IMR-90 (cell line): ENCODE data around the gene TUB. TPM values are rescaled to one million over a fixed set of nuclear protein-coding genes. Genes with fewer than 3 reads are reported as not detected.

Experiments used
- ATAC-seq: fragments of 200-7000 bp; cut with Tn5 transposase; 2 replicates; pipeline ENCODE4 v1.9.1; 2020; ENCODE audit warnings: low read depth, mild to moderate bottlenecking, moderate library complexity
- BruUV-seq: library from RNA; stranded (reverse); fragments of 400-500 nt; replicated peaks from 2 replicates; lab custom pipeline; 2021; lab: Mats Ljungman, UMichigan
- CTCF ChIA-PET: fragments of 300-600 bp; formaldehyde crosslinking; extraction: SDS; loops from one replicate; lab custom pipeline; 2021; ENCODE audit warnings: antibody characterized with exemption; lab: Yijun Ruan, JAX
- POLR2A ChIA-PET: fragments of 300-600 bp; sonication (Branson Sonifier 250); formaldehyde crosslinking; loops from one replicate; lab custom pipeline; 2022; ENCODE audit warnings: antibody characterized with exemption; ENCODE audit not compliant: unreplicated experiment; lab: Charles Lee
- DNase-seq: peaks from one replicate; pipeline ENCODE4 v3.0.0; 2013
- H2AFZ ChIP-seq: replicated peaks from 2 replicates; pipeline ENCODE3; 2013; ENCODE audit warnings: low read length, mild to moderate bottlenecking; ENCODE audit not compliant: poor library complexity
- H2AK5ac ChIP-seq: 2 replicates; pipeline ENCODE4 v1.6.1; 2013; ENCODE audit warnings: low read depth, low read length, inconsistent platforms
- H2AK9ac ChIP-seq: replicated peaks from 2 replicates; pipeline ENCODE3; 2013; ENCODE audit warnings: mild to moderate bottlenecking, low read depth, low read length, moderate library complexity; ENCODE audit not compliant: poor library complexity
- H2BK120ac ChIP-seq: 2 replicates; pipeline ENCODE4 v1.6.1; 2013; ENCODE audit warnings: low read depth, low read length, inconsistent platforms
- H2BK15ac ChIP-seq: 3 replicates; pipeline ENCODE4 v1.6.1; 2013; ENCODE audit warnings: low read depth, low read length, inconsistent platforms
- H2BK20ac ChIP-seq: 2 replicates; pipeline ENCODE4 v1.6.1; 2013; ENCODE audit warnings: low read depth, mild to moderate bottlenecking, inconsistent platforms, low read length, moderate library complexity
- H2BK5ac ChIP-seq: 2 replicates; pipeline ENCODE4 v1.6.1; 2013; ENCODE audit warnings: mild to moderate bottlenecking, low read depth, low read length, inconsistent platforms; ENCODE audit not compliant: poor library complexity, severe bottlenecking
- H3K14ac ChIP-seq: replicated peaks from 2 replicates; pipeline ENCODE4 v1.6.1; 2013; ENCODE audit warnings: low read depth, low read length, inconsistent platforms
- H3K18ac ChIP-seq: 2 replicates; pipeline ENCODE4 v1.6.1; 2013; ENCODE audit warnings: low read depth, low read length, control low read depth
- H3K23ac ChIP-seq: 2 replicates; pipeline ENCODE4 v1.6.1; 2013; ENCODE audit warnings: low read depth, low read length, inconsistent platforms
- H3K27ac ChIP-seq: 2 replicates; pipeline ENCODE4 v1.5.1; 2013; ENCODE audit warnings: mild to moderate bottlenecking, control low read depth, low read length; ENCODE audit not compliant: insufficient read depth
- H3K27me3 ChIP-seq: 2 replicates; pipeline ENCODE4 v1.6.1; 2013; ENCODE audit warnings: low read length; ENCODE audit not compliant: control insufficient read depth, insufficient read depth
- H3K36me3 ChIP-seq: 2 replicates; pipeline ENCODE4 v1.6.1; 2013; ENCODE audit warnings: low read length, mixed read lengths; ENCODE audit not compliant: control insufficient read depth, insufficient read depth
- H3K4ac ChIP-seq: 2 replicates; pipeline ENCODE4 v1.6.1; 2013; ENCODE audit warnings: low read depth, low read length, inconsistent platforms
- H3K4me1 ChIP-seq: 2 replicates; pipeline ENCODE4 v1.6.1; 2013; ENCODE audit warnings: low read length, mixed read lengths; ENCODE audit not compliant: control insufficient read depth, insufficient read depth
- H3K4me2 ChIP-seq: 2 replicates; pipeline ENCODE4 v1.6.1; 2013; ENCODE audit warnings: low read depth, mild to moderate bottlenecking, control low read depth, low read length, moderate library complexity
- H3K4me3 ChIP-seq: 2 replicates; pipeline ENCODE4 v1.5.1; 2013; ENCODE audit warnings: low read depth, mild to moderate bottlenecking, control low read depth, low read length, moderate library complexity; ENCODE audit not compliant: insufficient read depth
- H3K56ac ChIP-seq: 2 replicates; pipeline ENCODE4 v1.6.1; 2013; ENCODE audit warnings: low read length, inconsistent platforms; ENCODE audit not compliant: insufficient read depth; ENCODE audit errors: extremely low read depth
- H3K79me1 ChIP-seq, 2 experiments: 2 replicates each; pipeline ENCODE4 v1.6.1; 2013; ENCODE audit warnings: low read length in 2 of 2, inconsistent platforms in 1 of 2, low read depth in 1 of 2
- H3K9ac ChIP-seq: 2 replicates; pipeline ENCODE4 v1.6.1; 2013; ENCODE audit warnings: low read depth, low read length, control low read depth
- H3K9me1 ChIP-seq: 2 replicates; pipeline ENCODE4 v1.6.1; 2013; ENCODE audit warnings: low read length, inconsistent platforms; ENCODE audit not compliant: insufficient read depth
- H3K9me3 ChIP-seq: 2 replicates; pipeline ENCODE4 v1.6.1; 2013; ENCODE audit warnings: low read length; ENCODE audit not compliant: control insufficient read depth, insufficient read depth
- H4K20me1 ChIP-seq: 2 replicates; pipeline ENCODE4 v1.6.1; 2013; ENCODE audit warnings: low read length, inconsistent platforms; ENCODE audit not compliant: insufficient read depth
- H4K5ac ChIP-seq: 2 replicates; pipeline ENCODE4 v1.6.1; 2013; ENCODE audit warnings: mild to moderate bottlenecking, low read depth, low read length, control low read depth
- H4K8ac ChIP-seq, 2 experiments: 2 replicates each; pipeline ENCODE4 v1.6.1; 2013; ENCODE audit warnings: low read depth in 2 of 2, low read length in 2 of 2, control low read depth in 1 of 2, inconsistent platforms in 1 of 2
- H4K91ac ChIP-seq: 2 replicates; pipeline ENCODE4 v1.6.1; 2013; ENCODE audit warnings: low read depth, low read length, inconsistent platforms; ENCODE audit not compliant: insufficient read depth
- BHLHE40 ChIP-seq: fragments of 150-350 bp; IDR thresholded peaks from 2 replicates; pipeline ENCODE4 v1.6.1; 2016; ENCODE audit warnings: mild to moderate bottlenecking, low read depth, low read length
- CEBPB ChIP-seq: IDR thresholded peaks from 2 replicates; pipeline ENCODE4 v1.6.1; 2012; ENCODE audit warnings: low read depth, low read length, improper control_type of control experiment
- CHD1 ChIP-seq: IDR thresholded peaks from 2 replicates; pipeline ENCODE4 v1.6.1; 2012; ENCODE audit warnings: low read depth, low read length, improper control_type of control experiment
- FOS ChIP-seq: fragments of 150-350 bp; IDR thresholded peaks from 2 replicates; pipeline ENCODE4 v1.6.1; 2016; ENCODE audit warnings: low read depth, low read length
- MAFK ChIP-seq: IDR thresholded peaks from 2 replicates; pipeline ENCODE4 v1.6.1; 2012; ENCODE audit warnings: low read depth, low read length, improper control_type of control experiment
- MAZ ChIP-seq: IDR thresholded peaks from 2 replicates; pipeline ENCODE4 v1.6.1; 2012; ENCODE audit warnings: low read depth, mild to moderate bottlenecking, low read length, improper control_type of control experiment, moderate library complexity, borderline replicate concordance
- MXI1 ChIP-seq: IDR thresholded peaks from 2 replicates; pipeline ENCODE4 v1.6.1; 2012; ENCODE audit warnings: low read depth, mild to moderate bottlenecking, low read length, moderate library complexity, borderline replicate concordance
- NFE2L2 ChIP-seq: fragments of 150-350 bp; IDR thresholded peaks from 2 replicates; pipeline ENCODE4 v1.6.1; 2016; ENCODE audit warnings: low read depth, mild to moderate bottlenecking, low read length
- POLR2A ChIP-seq: IDR thresholded peaks from 2 replicates; pipeline ENCODE4 v1.6.1; 2012; ENCODE audit warnings: mild to moderate bottlenecking, low read depth, low read length
- RAD21 ChIP-seq: IDR thresholded peaks from 2 replicates; pipeline ENCODE4 v1.6.1; 2012; ENCODE audit warnings: low read length, improper control_type of control experiment
- RCOR1 ChIP-seq: IDR thresholded peaks from 2 replicates; pipeline ENCODE4 v1.6.1; 2012; ENCODE audit warnings: mild to moderate bottlenecking, low read length, improper control_type of control experiment; ENCODE audit not compliant: insufficient replicate concordance
- RFX5 ChIP-seq: IDR thresholded peaks from 2 replicates; pipeline ENCODE4 v1.8.0; 2012; ENCODE audit warnings: low read depth, mild to moderate bottlenecking, low read length, moderate library complexity
- SMC3 ChIP-seq: fragments of 150-350 bp; IDR thresholded peaks from 2 replicates; pipeline ENCODE4 v1.6.1; 2016; ENCODE audit warnings: low read depth, mild to moderate bottlenecking, antibody characterized with exemption, low read length, moderate library complexity
- WGBS, 2 experiments: methylation state at CpG; one replicate each; pipeline versions ENCODE4 v1.1.5 to v1.1.7; 2013; ENCODE audit warnings: missing lambda C conversion rate in 2 of 2; ENCODE audit not compliant: insufficient read length in 1 of 2; ENCODE audit errors: extremely low coverage in 2 of 2; 5-methylcytosine and 5-hydroxymethylcytosine counted together
- dilution Hi-C: fragments of 300-500 bp; cut with HindIII; formaldehyde crosslinking; loops from one replicate; pipeline ENCODE4 v1.14.3; 2018; ENCODE audit warnings: low sequenced_read_pairs; ENCODE audit not compliant: unreplicated experiment
- in situ Hi-C: fragments of 300-500 bp; cut with MboI; formaldehyde crosslinking; loops from 3 replicates; pipeline ENCODE4 v1.14.3; 2019; ENCODE audit warnings: low sequenced_read_pairs, inconsistent platforms, mixed read lengths
- intact Hi-C: fragments of 100-400 bp; cut with micrococcal nuclease; formaldehyde crosslinking; loops from 2 replicates; pipeline ENCODE4 v1.10.0; 2022
- polyA plus RNA-seq, 3 experiments: library from polyadenylated mRNA; depleted of rRNA; stranded (reverse); fragments of >200 nt; gene quantifications; 2 replicates each; pipeline ENCODE4 v1.2.3, GENCODE V29; 2012; ENCODE audit warnings: low replicate concordance in 1 of 3
- total RNA-seq: library from RNA; depleted of rRNA; stranded (reverse); fragments of >200 nt; gene quantifications from 2 replicates; pipeline ENCODE4 v1.2.3, GENCODE V29; 2012
- TF ChIP-seq, protein P1 (sequence below): fragments of 150-350 bp; IDR thresholded peaks from 2 replicates; pipeline ENCODE4 v1.6.1; 2016; ENCODE audit warnings: low read depth, mild to moderate bottlenecking, low read length, moderate library complexity, borderline replicate concordance
- TF ChIP-seq, protein P2 (sequence below): fragments of 150-350 bp; IDR thresholded peaks from 2 replicates; pipeline ENCODE4 v1.6.1; 2017; ENCODE audit warnings: mild to moderate bottlenecking, antibody characterized with exemption, low read length, low read depth

Gene TUB
- total and polyA plus RNA-seq, 2 of the 4 experiments (the other 2 are of a cell fraction): 11.8 to 12.9 TPM

DNA sequence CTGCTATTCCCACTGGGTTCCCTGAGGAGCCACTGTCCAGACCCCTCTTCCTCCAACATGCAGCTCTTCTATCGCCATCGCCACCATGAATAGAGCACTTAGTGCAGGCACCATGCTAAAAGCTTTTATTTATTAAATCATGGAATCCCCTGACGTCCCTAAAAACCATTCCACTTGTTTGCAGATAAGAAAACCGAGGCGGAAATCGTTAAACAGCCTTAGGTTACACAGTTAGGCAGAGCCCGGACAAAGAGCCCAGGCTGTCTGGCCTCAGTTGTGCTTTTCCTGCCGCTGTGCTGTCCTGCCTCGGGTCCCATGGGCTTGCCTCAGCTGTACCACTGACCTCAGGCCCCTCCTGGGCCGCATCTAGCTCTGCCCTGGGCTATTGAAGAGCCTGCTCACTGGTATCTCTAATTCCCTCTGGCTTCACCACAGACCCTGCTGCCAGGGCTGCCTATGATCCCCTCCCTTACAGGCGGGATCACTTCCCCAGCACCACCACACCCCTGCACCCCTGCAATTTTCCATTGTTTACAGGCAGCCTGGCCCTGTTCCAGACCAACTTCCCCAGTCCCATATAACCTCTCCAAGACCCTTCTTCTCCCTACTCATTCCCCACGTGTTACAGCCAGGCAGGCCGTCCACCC is 13.0 kb upstream of the TUB start:
- peaks cover 13% of the 10 kb centered on the region for H3K9me1 ChIP-seq
- no peak overlapping the region for H2AK9ac ChIP-seq
- peak overlapping the region; percentile 43 for H3K14ac ChIP-seq
- no peaks in the 10 kb centered on the region for H3K79me1 ChIP-seq
- 0 out of 2 replicates have a peak overlapping the region, but pooled peaks have one; percentile 1 for H2BK20ac ChIP-seq
- H3K4ac ChIP-seq: peak overlapping the region; percentile 31
- intact Hi-C loops: no loop called here
- no peak overlapping the region for H4K5ac ChIP-seq
- H3K36me3 ChIP-seq: no peaks in the 10 kb centered on the region
- peak overlapping the region; percentile 1; the same call in 1 of the 2 replicates for H3K27ac ChIP-seq
- H3K23ac ChIP-seq: 0 out of 2 replicates have a peak overlapping the region, but pooled peaks have one; percentile 23
- ATAC-seq (no peak), DNase-seq (no peak)
- H2BK15ac ChIP-seq: no peak overlapping the region
- H3K27me3 ChIP-seq: peaks cover 6% of the 10 kb centered on the region; the same call in 1 of the 2 replicates
- H2BK5ac ChIP-seq: peak overlapping the region; percentile 7
- no peak overlapping the region for H3K9ac ChIP-seq
- WGBS, 2 experiments: 80% methylated on average over 9 of the region's 13 CpGs; no CpG with 5 or more reads in 1 of the 2 experiments
- no peak overlapping the region for H3K4me2 ChIP-seq
- no TSS peak for BruUV-seq
- CTCF ChIA-PET: interaction anchor here (2.2 kb wide), 1 partner anchor 61 kb away, joined by 6 read pairs; no protein-coding TSS in a partner anchor
- in situ Hi-C loops: no loop called here
- H3K9me3 ChIP-seq: no peaks in the 10 kb centered on the region
- H2BK120ac ChIP-seq: peak overlapping the region; percentile 38; the same call in 1 of the 2 replicates
- H4K8ac ChIP-seq: no peak overlapping the region
- H3K4me3 ChIP-seq: no peak overlapping the region
- dilution Hi-C loops: no loop called here
- POLR2A ChIA-PET: no interaction called here
- H3K56ac ChIP-seq: no peak overlapping the region
- peak overlapping the region; percentile 48 for H2AFZ ChIP-seq
- H4K20me1 ChIP-seq: peaks cover 6% of the 10 kb centered on the region
- H3K18ac ChIP-seq: no peak overlapping the region
- peaks cover 12% of the 10 kb centered on the region for H3K4me1 ChIP-seq
- peak overlapping the region; percentile 30; the same call in 1 of the 2 replicates for H2AK5ac ChIP-seq
- H4K91ac ChIP-seq: no peak overlapping the region
- no peak for TF ChIP-seq RFX5
- no peak for TF ChIP-seq MXI1
- no peak for TF ChIP-seq BHLHE40
- TF ChIP-seq MAZ: no peak
- TF ChIP-seq SMC3: no peak
- no peak for TF ChIP-seq NFE2L2
- no peak for TF ChIP-seq FOS
- TF ChIP-seq RAD21: no peak
- TF ChIP-seq MAFK: no peak
- TF ChIP-seq, protein P1, sequence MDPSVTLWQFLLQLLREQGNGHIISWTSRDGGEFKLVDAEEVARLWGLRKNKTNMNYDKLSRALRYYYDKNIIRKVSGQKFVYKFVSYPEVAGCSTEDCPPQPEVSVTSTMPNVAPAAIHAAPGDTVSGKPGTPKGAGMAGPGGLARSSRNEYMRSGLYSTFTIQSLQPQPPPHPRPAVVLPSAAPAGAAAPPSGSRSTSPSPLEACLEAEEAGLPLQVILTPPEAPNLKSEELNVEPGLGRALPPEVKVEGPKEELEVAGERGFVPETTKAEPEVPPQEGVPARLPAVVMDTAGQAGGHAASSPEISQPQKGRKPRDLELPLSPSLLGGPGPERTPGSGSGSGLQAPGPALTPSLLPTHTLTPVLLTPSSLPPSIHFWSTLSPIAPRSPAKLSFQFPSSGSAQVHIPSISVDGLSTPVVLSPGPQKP: no peak
- no peak for TF ChIP-seq RCOR1
- TF ChIP-seq POLR2A: no peak
- no peak for TF ChIP-seq CEBPB
- TF ChIP-seq, protein P2, sequence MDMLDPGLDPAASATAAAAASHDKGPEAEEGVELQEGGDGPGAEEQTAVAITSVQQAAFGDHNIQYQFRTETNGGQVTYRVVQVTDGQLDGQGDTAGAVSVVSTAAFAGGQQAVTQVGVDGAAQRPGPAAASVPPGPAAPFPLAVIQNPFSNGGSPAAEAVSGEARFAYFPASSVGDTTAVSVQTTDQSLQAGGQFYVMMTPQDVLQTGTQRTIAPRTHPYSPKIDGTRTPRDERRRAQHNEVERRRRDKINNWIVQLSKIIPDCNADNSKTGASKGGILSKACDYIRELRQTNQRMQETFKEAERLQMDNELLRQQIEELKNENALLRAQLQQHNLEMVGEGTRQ: no peak
- TF ChIP-seq CHD1: no peak
